GM21619 (cell line): Measurements from ENCODE around the gene PRSS38.
"Not testable (repeated sequence)": the region's sequence is repeated elsewhere in the genome, so short reads cannot be mapped to it uniquely, and the experiment has no call there.

Source experiments
- ATAC-seq: cut with Tn5 transposase; IDR thresholded peaks from one replicate; pipeline ENCODE4 v1.9.1; 2021; ENCODE audit not compliant: unreplicated experiment

The PRSS38 gene

GRCh38 chr1:227838181-227838580, 22.7 kb downstream of the PRSS38 start:
- ATAC-seq, result no peak

- ATAC-seq, result no peak
Measured at GRCh38 chr1:227841096-227841495, 25.6 kb downstream of the PRSS38 start.

GRCh38 chr1:227844320-227845146, 29.1 kb downstream of the PRSS38 start:
- ATAC-seq, result no peak

- no peak for ATAC-seq
Measured at GRCh38 chr1:227845147-227845458, 29.6 kb downstream of the PRSS38 start.

- no peak for ATAC-seq
Measured at GRCh38 chr1:227845519-227845918, 30.0 kb downstream of the PRSS38 start.

GRCh38 chr1:227846265-227846858, 30.9 kb downstream of the PRSS38 start:
- ATAC-seq, result no peak

GRCh38 chr1:227847046-227847445, 31.6 kb downstream of the PRSS38 start:
- not testable (repeated sequence) for ATAC-seq

GRCh38 chr1:227848430-227848932, 33.0 kb downstream of the PRSS38 start:
- no peak for ATAC-seq

- no peak for ATAC-seq
Measured at GRCh38 chr1:227849251-227849650, 33.8 kb downstream of the PRSS38 start.

GRCh38 chr1:227854189-227854588, 38.7 kb downstream of the PRSS38 start:
- no peak for ATAC-seq

- ATAC-seq, result no peak
Measured at GRCh38 chr1:227855687-227856086, 40.2 kb downstream of the PRSS38 start.

- no peak for ATAC-seq
Measured at GRCh38 chr1:227856147-227856858, 40.8 kb downstream of the PRSS38 start.

- no peak for ATAC-seq
Measured at GRCh38 chr1:227864882-227865281, 49.4 kb downstream of the PRSS38 start.

GRCh38 chr1:227869279-227869842, 53.9 kb downstream of the PRSS38 start:
- ATAC-seq, result no peak

- no peak for ATAC-seq
Measured at GRCh38 chr1:227869851-227870305, 54.4 kb downstream of the PRSS38 start.

GRCh38 chr1:227870366-227870765, 54.9 kb downstream of the PRSS38 start:
- ATAC-seq, result no peak

GRCh38 chr1:227871892-227872291, 56.4 kb downstream of the PRSS38 start:
- ATAC-seq, result not testable (repeated sequence)

GRCh38 chr1:227877810-227878209, 62.3 kb downstream of the PRSS38 start:
- not testable (repeated sequence) for ATAC-seq

- no peak for ATAC-seq
Measured at GRCh38 chr1:227880342-227880924, 65.0 kb downstream of the PRSS38 start.

GRCh38 chr1:227883073-227883520, 67.6 kb downstream of the PRSS38 start:
- no peak for ATAC-seq
